Pancreas (tissue), 10 donors: ENCODE data around the gene RPTOR. TPM values are rescaled to one million over a fixed set of nuclear protein-coding genes. Genes with fewer than 3 reads are reported as not detected.
A peak's percentile ranks its signal among the peaks of the same experiment; 100 is the strongest.

Source experiments
- ATAC-seq, 4 donors: fragments of 200-7000 bp; cut with Tn5 transposase; one replicate each; pipeline versions ENCODE4 v1.8.0 to v1.9.1; 2020; ENCODE audit warnings: mild to moderate bottlenecking in 4 of 4, moderate library complexity in 4 of 4
- DNase-seq, 6 donors: peaks; one replicate each; pipeline ENCODE4 v3.0.0-alpha.2; 2020
- FAIRE-seq: peaks from 2 replicates; lab custom pipeline; 2012; peaks lifted over from hg19 to GRCh38; lab: Jason Lieb, UNC
- H3K27ac ChIP-seq, 4 donors: fragments of 200-600 bp; sonication (generic); 1 replicate in 3 of 4; 2 replicates in 1 of 4; pipeline versions ENCODE4 v1.5.0 to v1.8.0; 2020
- H3K27me3 ChIP-seq, 4 donors: fragments of 200-600 bp; one replicate each; pipeline ENCODE4 v1.8.0; 2021
- H3K36me3 ChIP-seq, 3 donors: fragments of 200-600 bp; sonication (generic) in 1 of 3; one replicate each; pipeline versions ENCODE4 v1.5.0 to v1.8.0; 2020 to 2021
- H3K4me1 ChIP-seq, 3 donors: fragments of 200-600 bp; one replicate each; pipeline ENCODE4 v1.8.0; 2021
- H3K4me3 ChIP-seq, 4 donors: fragments of 200-600 bp; sonication (generic) in 2 of 4; one replicate each; pipeline versions ENCODE4 v1.5.0 to v1.8.0; 2020 to 2021
- H3K9me3 ChIP-seq, 4 donors: fragments of 200-600 bp; one replicate each; pipeline ENCODE4 v1.8.0; 2021
- WGBS, 2 donors: extraction: QIAGEN DNeasy Blood & Tissue Kit; methylation state at CpG; one replicate each; pipeline ENCODE4 v1.1.7; 2013; 5-methylcytosine and 5-hydroxymethylcytosine counted together
- intact Hi-C, 3 donors: fragments of 100-400 bp; cut with DNase I; formaldehyde crosslinking; loops; one replicate each; pipeline versions ENCODE4 v1.11.1 to v1.14.2; 2022
- polyA plus RNA-seq, 2 donors: library from polyadenylated mRNA; stranded (reverse); fragments of 200-250 nt; gene quantifications; one replicate each; pipeline ENCODE4 v1.2.3, GENCODE V29; 2013
- total RNA-seq, 6 donors: library from RNA; stranded (reverse); fragmentation: NEBNext Ultra II Directional in 4 of 6; extraction: Animal tissue kit (Norgen Biotek cat#: 25700) in 4 of 6; gene quantifications; one replicate each; pipeline versions ENCODE4 v1.2.1 to v1.2.4, GENCODE V29; 2021 to 2023
- TF ChIP-seq, protein P1 (sequence below), 4 donors: fragments of 200-600 bp; sonication (generic) in 3 of 4; IDR thresholded peaks; one replicate each; pipeline versions ENCODE4 v1.5.0 to v1.8.0; 2021; ENCODE audit warnings: antibody characterized with exemption in 4 of 4
- donor health status: healthy with polysubstance abuse.
- donor health status: DM: no; HTN: no; CAD: no; lungs with moderate emphysema.
- donor health status: DM: no; HTN: no; CAD: no.
- donor health status: control.
- donor health status: control.
- donor health status: Bipolar disorder and iron deficiency.
- donor health status: DM: yes; HTN: yes; CAD: no.
- donor health status: DM: no; HTN: no; CAD: no.
- donor health status: DM: no; HTN: no; CAD: no.
- donor health status: DM: yes; HTN: yes; CAD: no.

The RPTOR gene
- total and polyA plus RNA-seq, 8 donors, result 5.0 to 18.9 (median 13.2) TPM

DNA sequence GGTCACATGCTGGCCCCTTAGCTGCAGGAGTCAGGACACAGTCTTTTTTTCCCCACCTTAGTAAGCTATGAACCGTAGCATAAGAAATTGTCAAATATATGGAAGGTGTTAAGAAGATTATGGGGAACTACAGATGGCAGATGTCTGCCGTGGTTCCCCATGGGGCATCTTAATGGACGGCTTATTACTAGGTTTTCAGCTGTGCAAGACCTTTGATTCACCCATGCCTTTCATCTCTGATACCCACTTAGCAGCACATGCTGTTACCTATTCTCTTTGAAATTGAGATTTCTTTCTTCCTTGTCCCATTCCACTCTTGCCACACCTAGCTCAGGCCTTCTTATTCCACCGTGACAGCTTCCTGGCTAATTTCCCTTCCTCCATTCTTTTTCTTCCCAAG lies 70.7 kb downstream of the RPTOR start:
- DNase-seq (no peak), ATAC-seq (no peak), FAIRE-seq (no peak)
- intact Hi-C loops, result no loop called here
- Histone ChIP-seq H3K27me3 (no peaks in the 10 kb centered on the region), H3K4me3 (no peak overlapping the region), H3K36me3 (no peaks in the 10 kb centered on the region), H3K4me1 (no peaks in the 10 kb centered on the region), H3K27ac (no peak overlapping the region), H3K9me3 (no peaks in the 10 kb centered on the region)
- 93 to 96% methylated on average over 4 of the region's 4 CpGs for WGBS, 2 donors
- TF ChIP-seq, protein P1, sequence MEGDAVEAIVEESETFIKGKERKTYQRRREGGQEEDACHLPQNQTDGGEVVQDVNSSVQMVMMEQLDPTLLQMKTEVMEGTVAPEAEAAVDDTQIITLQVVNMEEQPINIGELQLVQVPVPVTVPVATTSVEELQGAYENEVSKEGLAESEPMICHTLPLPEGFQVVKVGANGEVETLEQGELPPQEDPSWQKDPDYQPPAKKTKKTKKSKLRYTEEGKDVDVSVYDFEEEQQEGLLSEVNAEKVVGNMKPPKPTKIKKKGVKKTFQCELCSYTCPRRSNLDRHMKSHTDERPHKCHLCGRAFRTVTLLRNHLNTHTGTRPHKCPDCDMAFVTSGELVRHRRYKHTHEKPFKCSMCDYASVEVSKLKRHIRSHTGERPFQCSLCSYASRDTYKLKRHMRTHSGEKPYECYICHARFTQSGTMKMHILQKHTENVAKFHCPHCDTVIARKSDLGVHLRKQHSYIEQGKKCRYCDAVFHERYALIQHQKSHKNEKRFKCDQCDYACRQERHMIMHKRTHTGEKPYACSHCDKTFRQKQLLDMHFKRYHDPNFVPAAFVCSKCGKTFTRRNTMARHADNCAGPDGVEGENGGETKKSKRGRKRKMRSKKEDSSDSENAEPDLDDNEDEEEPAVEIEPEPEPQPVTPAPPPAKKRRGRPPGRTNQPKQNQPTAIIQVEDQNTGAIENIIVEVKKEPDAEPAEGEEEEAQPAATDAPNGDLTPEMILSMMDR (IDR thresholded peaks at IDR 0.05), result no peak

DNA sequence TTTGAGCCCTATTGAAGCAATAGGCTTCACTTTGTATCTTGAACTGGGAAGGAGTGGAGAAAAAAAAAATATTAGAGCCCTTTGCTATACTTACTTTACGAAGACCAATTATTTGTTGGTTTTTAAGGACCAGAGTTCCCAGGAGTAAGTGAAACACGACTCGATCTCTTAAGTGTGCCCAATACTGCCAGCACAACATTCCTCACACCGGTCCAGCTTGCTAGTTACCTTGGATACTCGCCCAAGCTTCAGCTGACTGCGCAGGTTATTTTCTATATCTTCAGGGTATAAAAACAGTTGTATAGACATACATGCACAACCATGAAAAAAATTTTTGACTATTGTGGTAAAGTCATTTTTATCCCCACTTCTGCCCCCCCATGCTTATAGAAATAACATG lies 72.1 kb downstream of the RPTOR start:
- H3K9me3 ChIP-seq, result no peaks in the 10 kb centered on the region
- WGBS, 2 donors, result 84 to 86% methylated on average over 6 of the region's 6 CpGs
- ATAC-seq (no peak), DNase-seq (no peak), FAIRE-seq (no peak)
- H3K36me3 ChIP-seq, result no peaks in the 10 kb centered on the region
- H3K4me3 ChIP-seq, result no peak overlapping the region
- H3K27ac ChIP-seq, result no peak overlapping the region
- TF ChIP-seq, protein P1 (IDR thresholded peaks at IDR 0.05), result no peak
- intact Hi-C loops, result no loop called here
- H3K27me3 ChIP-seq, result no peaks in the 10 kb centered on the region
- H3K4me1 ChIP-seq, result no peaks in the 10 kb centered on the region

DNA sequence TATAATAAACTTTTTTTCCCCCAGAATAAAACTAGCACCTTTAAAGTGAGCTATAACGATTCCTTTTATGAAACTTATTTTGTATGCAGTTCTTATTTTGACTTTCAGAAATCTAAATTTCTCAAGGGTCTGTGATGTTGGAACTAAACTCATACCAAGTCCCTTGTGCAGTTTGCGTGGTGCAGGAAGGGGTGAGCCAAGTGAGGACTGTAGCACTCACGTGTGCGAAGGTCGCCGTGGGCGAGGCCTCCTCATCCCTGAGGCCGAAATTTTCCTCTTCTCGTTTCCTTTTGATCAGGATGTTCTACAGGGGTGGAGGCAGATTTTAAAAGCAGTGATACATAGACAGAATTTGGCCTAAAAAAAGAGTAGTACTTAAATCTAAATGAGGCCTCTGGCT lies 73.7 kb downstream of the RPTOR start:
- TF ChIP-seq, protein P1 (IDR thresholded peaks at IDR 0.05), result no peak
- FAIRE-seq (no peak), DNase-seq (no peak), ATAC-seq (no peak)
- no peaks in the 10 kb centered on the region for H3K4me1 ChIP-seq
- H3K4me3 ChIP-seq, result no peak overlapping the region
- H3K27ac ChIP-seq, result no peak overlapping the region
- intact Hi-C loops, result no loop called here
- no peaks in the 10 kb centered on the region for H3K9me3 ChIP-seq
- WGBS, 2 donors, result 83 to 92% methylated on average over 9 of the region's 9 CpGs
- no peaks in the 10 kb centered on the region for H3K36me3 ChIP-seq
- no peaks in the 10 kb centered on the region for H3K27me3 ChIP-seq

DNA sequence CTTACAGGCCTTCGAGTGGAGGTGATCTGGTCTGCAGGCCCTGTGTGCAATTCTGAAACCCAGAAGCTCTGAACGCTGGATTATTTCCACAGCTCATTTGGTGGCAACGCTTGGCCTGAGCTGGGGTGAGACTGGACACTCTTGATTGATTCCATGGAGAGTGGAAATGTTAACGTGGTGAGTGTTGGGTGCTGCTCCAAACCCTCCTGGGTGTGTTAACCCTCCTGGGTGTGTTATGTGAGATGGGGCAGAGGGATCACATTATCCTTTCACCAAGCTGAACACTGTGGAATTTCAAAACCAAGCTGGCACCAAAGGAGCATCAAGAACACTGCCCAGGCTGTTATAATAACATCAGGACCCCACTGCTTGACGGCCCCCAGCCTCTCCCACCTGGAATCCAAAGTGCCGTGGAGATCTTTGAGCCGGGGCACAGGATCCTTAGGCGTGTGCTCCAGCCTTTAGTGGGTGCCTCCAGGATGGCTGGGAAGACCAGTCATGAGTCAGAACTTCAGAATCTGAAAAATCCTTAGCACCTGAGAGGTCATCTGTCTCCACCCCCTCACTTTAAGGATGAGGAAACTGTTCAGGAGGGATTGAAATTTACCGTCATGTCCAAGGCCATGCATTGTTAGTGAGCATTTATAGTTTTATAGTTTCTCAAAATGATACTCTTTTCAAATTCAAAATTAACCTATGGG lies 75.0 kb downstream of the RPTOR start:
- H3K4me1 ChIP-seq, result no peaks in the 10 kb centered on the region
- ATAC-seq, result peak in 1 of 4 donors; percentile 46
- TF ChIP-seq, protein P1 (IDR thresholded peaks at IDR 0.05), result no peak
- DNase-seq, result no peak
- no peak overlapping the region for H3K4me3 ChIP-seq
- no peaks in the 10 kb centered on the region for H3K9me3 ChIP-seq
- H3K27me3 ChIP-seq, result no peaks in the 10 kb centered on the region
- intact Hi-C loops, result no loop called here
- H3K27ac ChIP-seq, result no peak overlapping the region
- no peaks in the 10 kb centered on the region for H3K36me3 ChIP-seq
- FAIRE-seq, result no peak
- 82 to 89% methylated on average over 9 of the region's 9 CpGs for WGBS, 2 donors

DNA sequence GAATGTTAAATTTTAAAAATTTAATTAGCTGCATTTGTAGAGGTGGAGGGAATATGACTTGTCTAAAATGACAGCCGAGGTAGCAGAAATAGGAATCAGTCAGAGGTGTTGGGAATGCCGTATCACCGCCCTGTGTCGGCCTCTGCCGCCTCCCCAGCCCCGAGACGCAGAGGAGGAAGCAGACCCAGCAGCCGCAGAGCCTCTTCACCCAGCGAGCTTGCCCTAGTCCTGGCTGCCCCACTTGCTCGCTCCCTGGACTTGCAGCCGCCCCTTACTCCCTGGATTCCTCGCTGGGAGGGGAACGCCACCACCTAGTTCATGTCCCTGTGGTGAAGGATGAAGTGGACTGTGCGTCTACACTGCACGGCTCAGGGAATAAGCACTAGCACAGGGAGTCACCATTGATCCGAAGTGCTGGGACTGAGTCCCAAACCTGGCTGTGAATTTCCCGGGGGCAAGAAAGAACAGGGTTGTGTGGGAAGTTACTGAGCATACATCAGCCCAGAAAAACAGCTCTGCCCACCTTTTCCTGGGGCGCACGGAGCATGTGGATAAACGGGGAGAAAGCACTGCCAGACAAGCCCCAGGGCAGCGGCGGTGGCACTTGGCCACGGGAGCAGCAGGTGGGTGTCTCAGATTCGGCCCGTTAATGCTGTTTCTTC lies 76.8 kb downstream of the RPTOR start:
- H3K36me3 ChIP-seq, result no peaks in the 10 kb centered on the region
- H3K27ac ChIP-seq, result no peak overlapping the region
- TF ChIP-seq, protein P1 (IDR thresholded peaks at IDR 0.05), result no peak
- ATAC-seq, result no peak
- no peaks in the 10 kb centered on the region for H3K9me3 ChIP-seq
- no peaks in the 10 kb centered on the region for H3K27me3 ChIP-seq
- 82 to 88% methylated on average over 25 of the region's 25 CpGs for WGBS, 2 donors
- no peak for FAIRE-seq
- intact Hi-C loops, result no loop called here
- H3K4me3 ChIP-seq, result no peak overlapping the region
- H3K4me1 ChIP-seq, result no peaks in the 10 kb centered on the region
- no peak for DNase-seq
